ENCODE data around the gene VAC14.

VAC14 gene

GRCh38 chr16:70781800-70782199 is 19.2 kb downstream of the VAC14 start:
- Histone ChIP-seq H3K18ac (ENCODE audit: low read length) (no peak overlapping the region), H3K27me3 (ENCODE audit: insufficient read depth, low read length, poor library complexity) (no peaks in the 10 kb centered on the region), H3K23ac (ENCODE audit: low read length) (no peak overlapping the region), H4K5ac (ENCODE audit: low read length) (no peak overlapping the region), H3K27ac (ENCODE audit: low read depth, low read length) (no peak overlapping the region), H2BK15ac (replicated peaks; ENCODE audit: low read depth) (no peak overlapping the region), H3K4me3 (ENCODE audit: low read length) (no peak overlapping the region), H2AK5ac (ENCODE audit: low read length) (no peak overlapping the region), H2BK120ac (ENCODE audit: low read depth, low read length) (no peak overlapping the region), H3K4ac (ENCODE audit: low read depth, low read length) (no peak overlapping the region), H3K4me2 (ENCODE audit: low read length) (no peak overlapping the region), H3K4me1 (ENCODE audit: control insufficient read depth, low read depth, low read length) (no peaks in the 10 kb centered on the region), H3K9ac (ENCODE audit: low read length) (no peak overlapping the region), H3K36me3 (ENCODE audit: control insufficient read depth, insufficient read depth, low read length) (peaks cover 7% of the 10 kb centered on the region), H4K8ac (ENCODE audit: low read depth, low read length) (no peak overlapping the region), H3K79me2 (ENCODE audit: control insufficient read depth, insufficient read depth, low read length) (no peaks in the 10 kb centered on the region), H3K79me1 (ENCODE audit: low read length) (no peaks in the 10 kb centered on the region), H2BK5ac (ENCODE audit: low read length) (no peak overlapping the region), H3K56ac (ENCODE audit: low read length) (no peak overlapping the region)
- no peak for DNase-seq
- no CpG with 5 or more reads among the region's 14 CpGs for WGBS (ENCODE audit: extremely low coverage, insufficient coverage, low lambda C conversion rate)

GRCh38 chr16:70780546-70780945 is 20.4 kb downstream of the VAC14 start:
- no peak for DNase-seq
- Histone ChIP-seq H3K27me3 (ENCODE audit: insufficient read depth, low read length, poor library complexity) (no peaks in the 10 kb centered on the region), H3K4me2 (ENCODE audit: low read length) (no peak overlapping the region), H3K36me3 (ENCODE audit: control insufficient read depth, insufficient read depth, low read length) (peaks cover 7% of the 10 kb centered on the region), H3K23ac (ENCODE audit: low read length) (no peak overlapping the region), H3K56ac (ENCODE audit: low read length) (no peak overlapping the region), H3K9ac (ENCODE audit: low read length) (no peak overlapping the region), H3K4ac (ENCODE audit: low read depth, low read length) (no peak overlapping the region), H4K5ac (ENCODE audit: low read length) (no peak overlapping the region), H2BK15ac (replicated peaks; ENCODE audit: low read depth) (no peak overlapping the region), H2BK120ac (ENCODE audit: low read depth, low read length) (no peak overlapping the region), H2BK5ac (ENCODE audit: low read length) (no peak overlapping the region), H3K18ac (ENCODE audit: low read length) (no peak overlapping the region), H3K4me1 (ENCODE audit: control insufficient read depth, low read depth, low read length) (no peaks in the 10 kb centered on the region), H2AK5ac (ENCODE audit: low read length) (no peak overlapping the region), H3K27ac (ENCODE audit: low read depth, low read length) (no peak overlapping the region), H3K79me2 (ENCODE audit: control insufficient read depth, insufficient read depth, low read length) (no peaks in the 10 kb centered on the region), H3K4me3 (ENCODE audit: low read length) (no peak overlapping the region), H3K79me1 (ENCODE audit: low read length) (no peaks in the 10 kb centered on the region), H4K8ac (ENCODE audit: low read depth, low read length) (no peak overlapping the region)
- no CpG with 5 or more reads among the region's 10 CpGs for WGBS (ENCODE audit: extremely low coverage, insufficient coverage, low lambda C conversion rate)

GRCh38 chr16:70779361-70779760 is 21.6 kb downstream of the VAC14 start:
- Histone ChIP-seq H3K27ac (ENCODE audit: low read depth, low read length) (no peak overlapping the region), H3K4me3 (ENCODE audit: low read length) (no peak overlapping the region), H3K79me2 (ENCODE audit: control insufficient read depth, insufficient read depth, low read length) (no peaks in the 10 kb centered on the region), H3K4me1 (ENCODE audit: control insufficient read depth, low read depth, low read length) (no peaks in the 10 kb centered on the region), H3K79me1 (ENCODE audit: low read length) (no peaks in the 10 kb centered on the region), H3K4ac (ENCODE audit: low read depth, low read length) (no peak overlapping the region), H4K5ac (ENCODE audit: low read length) (no peak overlapping the region), H3K36me3 (ENCODE audit: control insufficient read depth, insufficient read depth, low read length) (peaks cover 7% of the 10 kb centered on the region), H2AK5ac (ENCODE audit: low read length) (no peak overlapping the region), H3K18ac (ENCODE audit: low read length) (no peak overlapping the region), H3K4me2 (ENCODE audit: low read length) (no peak overlapping the region), H3K23ac (ENCODE audit: low read length) (no peak overlapping the region), H3K9ac (ENCODE audit: low read length) (no peak overlapping the region), H3K56ac (ENCODE audit: low read length) (no peak overlapping the region), H3K27me3 (ENCODE audit: insufficient read depth, low read length, poor library complexity) (no peaks in the 10 kb centered on the region), H2BK120ac (ENCODE audit: low read depth, low read length) (no peak overlapping the region), H2BK5ac (ENCODE audit: low read length) (no peak overlapping the region), H4K8ac (ENCODE audit: low read depth, low read length) (no peak overlapping the region), H2BK15ac (replicated peaks; ENCODE audit: low read depth) (no peak overlapping the region)
- no CpG with 5 or more reads among the region's 1 CpG for WGBS (ENCODE audit: extremely low coverage, insufficient coverage, low lambda C conversion rate)
- DNase-seq: no peak

GRCh38 chr16:70778901-70779309 is 22.1 kb downstream of the VAC14 start:
- H3K9ac ChIP-seq (ENCODE audit: low read length): no peak overlapping the region
- H3K4me2 ChIP-seq (ENCODE audit: low read length): no peak overlapping the region
- peak; percentile 87 for DNase-seq
- H2BK120ac ChIP-seq (ENCODE audit: low read depth, low read length): no peak overlapping the region
- no peaks in the 10 kb centered on the region for H3K27me3 ChIP-seq (ENCODE audit: insufficient read depth, low read length, poor library complexity)
- no peak overlapping the region for H3K4ac ChIP-seq (ENCODE audit: low read depth, low read length)
- no peak overlapping the region for H2BK5ac ChIP-seq (ENCODE audit: low read length)
- no peak overlapping the region for H3K23ac ChIP-seq (ENCODE audit: low read length)
- H3K4me1 ChIP-seq (ENCODE audit: control insufficient read depth, low read depth, low read length): no peaks in the 10 kb centered on the region
- no peak overlapping the region for H4K5ac ChIP-seq (ENCODE audit: low read length)
- no peak overlapping the region for H3K4me3 ChIP-seq (ENCODE audit: low read length)
- no peak overlapping the region for H3K27ac ChIP-seq (ENCODE audit: low read depth, low read length)
- no peak overlapping the region for H3K56ac ChIP-seq (ENCODE audit: low read length)
- H2AK5ac ChIP-seq (ENCODE audit: low read length): no peak overlapping the region
- no peak overlapping the region for H4K8ac ChIP-seq (ENCODE audit: low read depth, low read length)
- WGBS (ENCODE audit: extremely low coverage, insufficient coverage, low lambda C conversion rate): no CpG with 5 or more reads among the region's 8 CpGs
- H3K36me3 ChIP-seq (ENCODE audit: control insufficient read depth, insufficient read depth, low read length): peaks cover 7% of the 10 kb centered on the region
- H3K18ac ChIP-seq (ENCODE audit: low read length): no peak overlapping the region
- H2BK15ac ChIP-seq (replicated peaks; ENCODE audit: low read depth): no peak overlapping the region
- no peaks in the 10 kb centered on the region for H3K79me2 ChIP-seq (ENCODE audit: control insufficient read depth, insufficient read depth, low read length)
- H3K79me1 ChIP-seq (ENCODE audit: low read length): no peaks in the 10 kb centered on the region

GRCh38 chr16:70777973-70778406 is 23.0 kb downstream of the VAC14 start:
- Histone ChIP-seq H4K5ac (ENCODE audit: low read length) (no peak overlapping the region), H3K4me3 (ENCODE audit: low read length) (no peak overlapping the region), H3K4me1 (ENCODE audit: control insufficient read depth, low read depth, low read length) (no peaks in the 10 kb centered on the region), H4K8ac (ENCODE audit: low read depth, low read length) (no peak overlapping the region), H2BK120ac (ENCODE audit: low read depth, low read length) (no peak overlapping the region), H3K4ac (ENCODE audit: low read depth, low read length) (no peak overlapping the region), H3K79me1 (ENCODE audit: low read length) (no peaks in the 10 kb centered on the region), H3K27ac (ENCODE audit: low read depth, low read length) (no peak overlapping the region), H3K79me2 (ENCODE audit: control insufficient read depth, insufficient read depth, low read length) (no peaks in the 10 kb centered on the region), H3K4me2 (ENCODE audit: low read length) (no peak overlapping the region), H3K23ac (ENCODE audit: low read length) (no peak overlapping the region), H3K56ac (ENCODE audit: low read length) (no peak overlapping the region), H2AK5ac (ENCODE audit: low read length) (no peak overlapping the region), H2BK5ac (ENCODE audit: low read length) (no peak overlapping the region), H3K18ac (ENCODE audit: low read length) (no peak overlapping the region), H3K36me3 (ENCODE audit: control insufficient read depth, insufficient read depth, low read length) (peaks cover 3% of the 10 kb centered on the region), H3K9ac (ENCODE audit: low read length) (no peak overlapping the region), H2BK15ac (replicated peaks; ENCODE audit: low read depth) (no peak overlapping the region), H3K27me3 (ENCODE audit: insufficient read depth, low read length, poor library complexity) (no peaks in the 10 kb centered on the region)
- WGBS (ENCODE audit: extremely low coverage, insufficient coverage, low lambda C conversion rate): no CpG with 5 or more reads among the region's 8 CpGs
- no peak for DNase-seq

- Histone ChIP-seq H2BK5ac (ENCODE audit: low read length) (no peak overlapping the region), H3K4me2 (ENCODE audit: low read length) (no peak overlapping the region), H3K79me2 (ENCODE audit: control insufficient read depth, insufficient read depth, low read length) (no peaks in the 10 kb centered on the region), H4K8ac (ENCODE audit: low read depth, low read length) (no peak overlapping the region), H3K4ac (ENCODE audit: low read depth, low read length) (no peak overlapping the region), H4K5ac (ENCODE audit: low read length) (no peak overlapping the region), H2AK5ac (ENCODE audit: low read length) (no peak overlapping the region), H3K4me1 (ENCODE audit: control insufficient read depth, low read depth, low read length) (no peaks in the 10 kb centered on the region), H3K18ac (ENCODE audit: low read length) (no peak overlapping the region), H3K9ac (ENCODE audit: low read length) (no peak overlapping the region), H3K79me1 (ENCODE audit: low read length) (no peaks in the 10 kb centered on the region), H3K23ac (ENCODE audit: low read length) (no peak overlapping the region), H3K4me3 (ENCODE audit: low read length) (no peak overlapping the region), H2BK120ac (ENCODE audit: low read depth, low read length) (no peak overlapping the region), H2BK15ac (replicated peaks; ENCODE audit: low read depth) (no peak overlapping the region), H3K27me3 (ENCODE audit: insufficient read depth, low read length, poor library complexity) (no peaks in the 10 kb centered on the region), H3K56ac (ENCODE audit: low read length) (no peak overlapping the region), H3K36me3 (ENCODE audit: control insufficient read depth, insufficient read depth, low read length) (peaks cover 3% of the 10 kb centered on the region), H3K27ac (ENCODE audit: low read depth, low read length) (no peak overlapping the region)
- no peak for DNase-seq
- no CpG with 5 or more reads among the region's 9 CpGs for WGBS (ENCODE audit: extremely low coverage, insufficient coverage, low lambda C conversion rate)
Observed at GRCh38 chr16:70777496-70777895, 23.5 kb downstream of the VAC14 start.

All from mesendoderm (in vitro differentiated cells).